ENCODE results near the gene PDE1C. TPM values are rescaled to one million over a fixed set of nuclear protein-coding genes. Genes with fewer than 3 reads are reported as not detected.

Gene PDE1C
- total RNA-seq, 2 experiments from 2014 or later, result not detected

DNA sequence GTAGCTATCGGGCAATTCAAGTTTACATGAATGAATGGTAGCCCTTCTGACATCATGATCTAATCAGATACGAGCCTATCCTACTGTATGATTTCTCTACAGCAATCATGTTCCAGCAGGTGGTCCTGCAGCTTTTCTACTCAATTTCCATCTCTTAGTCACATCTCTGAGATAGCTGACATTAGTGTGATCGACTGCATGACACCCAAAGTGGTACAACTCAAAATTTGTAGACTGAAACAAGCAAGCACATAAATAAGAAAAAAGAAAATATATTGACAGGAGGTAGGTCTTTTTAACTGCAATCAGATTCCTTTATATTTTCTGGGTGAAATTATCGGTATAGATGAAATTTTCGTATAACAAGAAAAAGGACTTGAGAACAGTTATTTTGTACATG is 251.2 kb downstream of the PDE1C start:
- H3K36me3 Mint-ChIP-seq (ENCODE audit: low read depth), result no peaks in the 10 kb centered on the region
- CTCF ChIA-PET, result no interaction called here
- DNase-seq, result no peak

DNA sequence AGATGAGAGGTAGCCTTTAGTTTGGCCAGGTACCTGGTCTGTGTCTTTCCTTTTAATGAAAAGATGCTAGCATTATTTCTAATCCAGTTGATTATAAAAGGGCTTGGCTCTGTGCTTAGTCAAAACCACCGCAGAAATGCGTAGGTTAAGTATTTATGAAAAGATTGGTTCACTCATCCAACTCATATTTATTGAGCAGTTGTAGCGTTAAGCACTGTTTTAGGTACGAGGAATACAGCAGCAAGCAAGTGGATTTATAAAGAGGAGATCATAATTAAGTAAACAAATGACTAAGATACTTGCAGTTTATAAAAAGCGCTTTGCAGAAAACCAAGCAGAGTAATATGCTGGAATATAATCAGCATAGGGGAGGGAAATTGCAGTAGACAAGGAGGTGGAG is 253.4 kb downstream of the PDE1C start:
- no peaks in the 10 kb centered on the region for H3K36me3 Mint-ChIP-seq (ENCODE audit: low read depth)
- H3K27ac Mint-ChIP-seq, result no peak overlapping the region
- POLR2A ChIA-PET, result no interaction called here
- no peaks in the 10 kb centered on the region for H3K27me3 Mint-ChIP-seq (ENCODE audit: low read depth)
- H3K4me3 Mint-ChIP-seq, result no peak overlapping the region
- no peaks in the 10 kb centered on the region for H3K9me3 Mint-ChIP-seq (ENCODE audit: insufficient read depth)
- no peaks in the 10 kb centered on the region for H3K4me1 Mint-ChIP-seq (ENCODE audit: low read depth)
- ATAC-seq, result no peak
- DNase-seq, result no peak
- CTCF ChIA-PET, result no interaction called here

More for the DNA sequence above, 251.2 kb downstream of the PDE1C start:
- no peaks in the 10 kb centered on the region for H3K4me1 Mint-ChIP-seq (ENCODE audit: low read depth)
- ATAC-seq, result no peak
- no peaks in the 10 kb centered on the region for H3K9me3 Mint-ChIP-seq (ENCODE audit: insufficient read depth)
- no peaks in the 10 kb centered on the region for H3K27me3 Mint-ChIP-seq (ENCODE audit: low read depth)
- H3K27ac Mint-ChIP-seq, result no peak overlapping the region
- POLR2A ChIA-PET, result no interaction called here
- H3K4me3 Mint-ChIP-seq, result no peak overlapping the region

DNA sequence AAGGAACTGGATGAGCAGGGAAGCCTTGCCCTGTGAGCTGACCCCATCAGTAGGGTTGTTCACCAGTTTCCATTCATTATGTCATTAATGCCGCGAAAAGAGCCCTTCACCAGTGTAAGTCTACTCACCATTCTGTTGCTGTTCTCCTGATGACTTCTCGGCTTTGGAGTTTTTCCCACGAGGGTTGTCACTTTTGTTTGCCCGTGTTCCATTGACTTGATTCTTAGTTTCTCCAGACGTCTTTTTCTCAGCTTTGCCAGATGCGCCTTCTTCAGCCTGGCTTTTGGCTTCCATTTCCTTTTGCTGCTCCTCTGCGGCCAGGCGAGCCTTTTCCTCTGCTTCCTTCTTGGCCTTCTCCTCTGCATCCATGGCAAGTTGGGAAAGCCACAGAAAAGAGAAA is 254.4 kb downstream of the PDE1C start:
- H3K27me3 Mint-ChIP-seq (ENCODE audit: low read depth), result no peaks in the 10 kb centered on the region
- no peak overlapping the region for H3K27ac Mint-ChIP-seq
- H3K4me3 Mint-ChIP-seq, result no peak overlapping the region
- no peaks in the 10 kb centered on the region for H3K36me3 Mint-ChIP-seq (ENCODE audit: low read depth)
- no peaks in the 10 kb centered on the region for H3K9me3 Mint-ChIP-seq (ENCODE audit: insufficient read depth)
- ATAC-seq, result no peak
- no peaks in the 10 kb centered on the region for H3K4me1 Mint-ChIP-seq (ENCODE audit: low read depth)
- ChIA-PET POLR2A (no interaction called here), CTCF (no interaction called here)
- no peak for DNase-seq

DNA sequence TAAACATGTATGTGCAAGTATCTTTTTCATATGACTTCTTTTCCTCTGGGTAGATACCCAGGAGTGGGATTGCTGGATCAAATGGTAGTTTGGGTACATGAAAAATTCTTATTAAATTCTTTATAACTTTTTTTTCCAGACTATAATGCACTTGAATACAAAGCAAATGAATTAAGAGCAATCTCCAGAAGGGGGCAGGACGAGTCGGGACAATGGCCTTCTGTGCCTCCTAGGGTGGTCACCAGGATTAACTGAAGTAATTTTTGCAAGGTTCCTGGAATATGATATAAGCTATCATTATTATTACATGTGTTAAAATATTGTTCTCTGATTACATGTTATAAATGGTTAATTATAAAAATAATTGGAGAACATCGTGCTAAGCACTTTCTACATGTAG is 256.0 kb downstream of the PDE1C start:
- Mint-ChIP-seq H3K9me3 (ENCODE audit: insufficient read depth) (no peaks in the 10 kb centered on the region), H3K4me1 (ENCODE audit: low read depth) (no peaks in the 10 kb centered on the region), H3K36me3 (ENCODE audit: low read depth) (no peaks in the 10 kb centered on the region), H3K27me3 (ENCODE audit: low read depth) (no peaks in the 10 kb centered on the region), H3K4me3 (no peak overlapping the region), H3K27ac (no peak overlapping the region)
- no peak for DNase-seq
- ChIA-PET CTCF (no interaction called here), POLR2A (no interaction called here)
- ATAC-seq, result no peak

DNA sequence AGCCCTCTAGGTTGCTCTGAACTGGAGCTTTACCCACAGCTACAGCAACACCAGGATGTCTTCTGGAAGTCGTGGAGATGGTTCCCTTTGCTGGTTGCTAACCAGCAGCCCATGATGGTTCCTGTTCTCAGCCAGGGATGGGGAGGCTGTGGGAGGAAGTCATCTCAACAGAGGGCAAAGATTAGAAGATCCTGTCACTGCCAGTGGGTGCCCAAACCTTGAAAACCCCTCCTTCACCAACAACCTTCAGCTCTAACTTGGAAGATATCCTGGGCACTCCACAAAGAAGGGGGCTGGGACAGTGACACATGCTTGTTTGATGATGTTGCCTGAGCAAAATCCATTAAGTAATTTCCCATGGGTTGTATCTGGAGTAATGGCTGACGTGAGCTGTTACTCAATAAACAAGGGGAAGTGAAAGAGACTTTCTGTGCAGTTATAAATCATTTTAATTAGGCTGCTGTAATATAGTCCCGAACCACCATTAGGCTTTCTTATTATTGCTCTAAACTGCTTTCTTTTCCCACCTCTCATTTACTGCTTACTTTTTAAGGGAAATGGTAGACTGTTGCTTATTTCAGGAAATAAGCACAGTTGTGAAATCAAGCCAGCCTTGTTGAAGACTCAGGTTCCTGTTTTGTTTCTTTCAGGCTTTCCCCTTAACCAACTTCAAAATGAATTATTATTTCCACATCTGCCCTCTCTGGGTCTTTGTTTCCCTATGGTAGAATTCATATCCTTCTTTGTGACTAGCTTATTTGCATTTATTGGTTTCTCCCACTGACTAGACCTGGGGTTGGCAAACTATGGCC is 258.4 kb downstream of the PDE1C start:
- ATAC-seq (no peak), DNase-seq (no peak)
- ChIA-PET POLR2A (interaction anchor here (0.5 kb wide), 1 partner anchor 9 kb away, joined by 3 read pairs; no protein-coding TSS in a partner anchor), CTCF (interaction anchor here (1.2 kb wide), 1 partner anchor 12 kb away, joined by 3 read pairs; no protein-coding TSS in a partner anchor)
- Mint-ChIP-seq H3K9me3 (ENCODE audit: insufficient read depth) (no peaks in the 10 kb centered on the region), H3K36me3 (ENCODE audit: low read depth) (no peaks in the 10 kb centered on the region), H3K4me3 (no peak overlapping the region), H3K27me3 (ENCODE audit: low read depth) (no peaks in the 10 kb centered on the region), H3K4me1 (ENCODE audit: low read depth) (no peaks in the 10 kb centered on the region), H3K27ac (no peak overlapping the region)

DNA sequence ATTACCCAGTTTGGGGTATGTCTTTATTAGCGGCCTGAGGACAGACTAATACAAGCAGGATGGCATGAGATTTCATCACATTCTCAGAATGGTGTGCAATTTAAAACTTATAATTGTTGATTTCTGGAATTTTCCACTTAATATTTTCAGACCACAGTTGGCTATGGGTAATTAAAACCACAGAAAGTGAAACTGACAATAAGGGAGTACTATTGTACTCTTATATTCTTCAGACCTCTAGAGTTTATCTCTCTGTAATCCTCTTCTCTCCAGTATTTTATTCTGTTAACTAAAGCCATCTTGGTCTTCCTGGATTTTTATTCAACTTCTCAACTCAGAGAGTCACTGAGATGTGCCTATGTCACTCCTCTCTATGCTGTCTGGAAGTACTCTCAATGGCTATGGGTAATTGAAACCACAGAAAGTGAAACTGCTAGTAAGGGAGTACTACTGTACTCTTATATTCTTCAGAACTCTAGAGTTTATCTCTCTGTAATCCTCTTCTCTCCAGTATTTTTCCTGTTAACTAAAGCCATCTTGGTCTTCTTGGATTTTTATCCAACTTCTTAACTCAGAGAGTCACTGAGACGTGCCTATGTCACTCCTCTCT is 264.9 kb downstream of the PDE1C start:
- H3K4me1 Mint-ChIP-seq (ENCODE audit: low read depth), result no peaks in the 10 kb centered on the region
- H3K27ac Mint-ChIP-seq, result no peak overlapping the region
- ChIA-PET CTCF (no interaction called here), POLR2A (no interaction called here)
- no peaks in the 10 kb centered on the region for H3K9me3 Mint-ChIP-seq (ENCODE audit: insufficient read depth)
- no peaks in the 10 kb centered on the region for H3K27me3 Mint-ChIP-seq (ENCODE audit: low read depth)
- H3K4me3 Mint-ChIP-seq, result no peak overlapping the region
- no peak for DNase-seq
- no peak for ATAC-seq
- H3K36me3 Mint-ChIP-seq (ENCODE audit: low read depth), result no peaks in the 10 kb centered on the region

DNA sequence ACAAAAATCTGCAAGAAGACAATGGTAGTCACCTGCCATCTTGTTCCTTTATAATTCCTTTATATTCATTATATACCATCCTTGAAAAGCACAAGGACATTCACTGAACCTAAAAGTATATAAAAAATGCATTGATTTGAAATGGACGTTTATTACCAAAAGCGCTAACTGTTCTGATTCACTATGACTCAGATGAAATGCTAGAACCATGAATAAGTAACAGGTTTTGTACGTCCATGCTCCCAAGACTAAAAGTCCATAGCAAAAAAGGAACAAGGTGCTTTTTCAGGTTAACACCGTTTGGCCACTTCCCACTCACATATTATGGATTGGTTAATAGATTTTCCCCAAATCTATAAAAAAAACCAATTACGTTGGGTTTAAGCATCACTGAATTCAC is 273.8 kb downstream of the PDE1C start:
- no peaks in the 10 kb centered on the region for H3K9me3 Mint-ChIP-seq (ENCODE audit: insufficient read depth)
- ATAC-seq (no peak), DNase-seq (no peak)
- ChIA-PET POLR2A (no interaction called here), CTCF (no interaction called here)
- no peak overlapping the region for H3K4me3 Mint-ChIP-seq
- no peaks in the 10 kb centered on the region for H3K4me1 Mint-ChIP-seq (ENCODE audit: low read depth)
- H3K27me3 Mint-ChIP-seq (ENCODE audit: low read depth), result no peaks in the 10 kb centered on the region
- H3K27ac Mint-ChIP-seq, result no peak overlapping the region
- no peaks in the 10 kb centered on the region for H3K36me3 Mint-ChIP-seq (ENCODE audit: low read depth)

DNA sequence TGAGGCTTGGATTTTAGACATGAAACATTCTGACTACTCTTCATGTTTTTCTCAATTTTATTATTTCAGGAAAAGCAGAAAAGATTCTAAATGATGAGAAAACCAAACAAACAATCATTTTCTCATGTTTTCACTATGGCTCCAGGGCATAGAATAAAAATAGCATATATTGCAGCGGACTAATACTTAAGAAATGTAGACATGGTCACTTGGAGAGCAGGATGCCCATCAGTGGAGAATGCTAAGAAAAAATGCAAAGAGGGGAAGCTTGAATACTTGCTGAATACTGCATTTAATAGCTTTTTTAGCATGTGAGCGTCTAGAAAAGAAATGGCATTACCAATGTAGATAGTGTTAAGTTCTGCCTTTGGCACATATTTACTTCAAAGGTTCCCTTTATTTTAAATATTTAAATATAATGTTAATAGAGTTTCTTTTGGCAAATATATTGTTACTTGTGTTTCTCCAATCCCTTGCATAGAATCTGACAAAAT is 275.3 kb downstream of the PDE1C start:
- Mint-ChIP-seq H3K9me3 (ENCODE audit: insufficient read depth) (no peaks in the 10 kb centered on the region), H3K27ac (no peak overlapping the region), H3K4me3 (no peak overlapping the region), H3K36me3 (ENCODE audit: low read depth) (no peaks in the 10 kb centered on the region), H3K4me1 (ENCODE audit: low read depth) (no peaks in the 10 kb centered on the region), H3K27me3 (ENCODE audit: low read depth) (no peaks in the 10 kb centered on the region)
- DNase-seq (no peak), ATAC-seq (no peak)
- POLR2A ChIA-PET, result no interaction called here
- CTCF ChIA-PET, result no interaction called here

DNA sequence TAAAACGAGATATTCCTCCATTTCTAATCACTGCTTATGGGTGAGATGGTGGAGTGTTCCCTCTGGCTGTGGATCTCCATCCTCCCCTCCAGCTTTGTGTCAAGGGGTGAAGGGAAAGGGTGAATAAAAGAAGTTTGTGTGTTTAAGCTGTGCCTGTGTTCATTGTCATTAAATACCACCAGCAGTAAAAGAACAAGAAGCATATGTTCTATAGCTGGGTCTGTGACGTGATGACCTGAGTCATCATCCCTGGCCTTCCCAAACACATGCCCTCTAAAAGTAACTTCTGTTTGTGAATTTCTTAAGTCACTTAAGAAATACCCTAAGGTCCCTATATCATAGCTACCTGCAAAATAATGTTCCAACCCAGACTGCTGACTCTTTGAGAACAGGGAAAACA is 278.3 kb downstream of the PDE1C start:
- Mint-ChIP-seq H3K9me3 (ENCODE audit: insufficient read depth) (no peaks in the 10 kb centered on the region), H3K4me1 (ENCODE audit: low read depth) (no peaks in the 10 kb centered on the region), H3K36me3 (ENCODE audit: low read depth) (no peaks in the 10 kb centered on the region), H3K4me3 (no peak overlapping the region), H3K27me3 (ENCODE audit: low read depth) (no peaks in the 10 kb centered on the region), H3K27ac (no peak overlapping the region)
- CTCF ChIA-PET, result interaction anchor here (0.7 kb wide), 1 partner anchor 8 kb away, joined by 3 read pairs; no protein-coding TSS in a partner anchor
- DNase-seq (no peak), ATAC-seq (no peak)
- POLR2A ChIA-PET, result no interaction called here

DNA sequence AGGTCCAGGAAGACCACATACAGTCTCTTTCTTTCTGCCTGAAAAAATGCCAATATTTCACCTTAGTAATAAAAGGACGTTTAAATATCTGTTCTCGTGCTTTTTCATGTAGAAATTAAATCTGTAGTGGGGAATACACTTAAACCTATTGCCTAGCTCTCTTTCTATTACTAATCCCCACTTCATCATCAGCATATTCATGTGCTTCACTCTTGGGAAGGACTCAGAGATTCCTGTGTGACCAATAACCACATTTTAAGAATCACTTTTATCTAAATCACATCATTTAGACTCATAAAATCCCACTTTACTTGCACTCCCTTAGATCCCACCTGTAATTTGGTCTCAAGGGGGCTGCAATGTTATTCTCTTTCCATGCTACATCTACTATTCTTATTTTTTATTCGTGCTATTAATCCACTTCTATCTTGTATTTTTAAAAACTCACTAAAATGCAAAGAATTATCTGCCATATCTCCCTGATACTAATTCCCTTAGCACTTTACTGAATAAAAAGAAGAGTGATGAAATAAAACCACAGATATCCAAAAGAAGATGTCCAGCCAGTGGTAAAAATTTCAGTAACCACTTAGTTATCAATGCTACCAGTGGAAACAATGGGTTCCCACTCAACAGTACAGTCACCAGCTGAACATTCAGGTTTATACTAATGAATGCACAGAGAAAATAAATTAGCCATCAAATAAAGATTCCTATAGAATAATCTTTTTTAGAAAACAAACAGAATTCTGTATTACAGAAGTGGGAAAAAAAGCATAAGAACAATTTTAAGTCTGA is 281.1 kb downstream of the PDE1C start:
- Mint-ChIP-seq H3K4me3 (no peak overlapping the region), H3K36me3 (ENCODE audit: low read depth) (no peaks in the 10 kb centered on the region), H3K27me3 (ENCODE audit: low read depth) (no peaks in the 10 kb centered on the region), H3K27ac (no peak overlapping the region), H3K9me3 (ENCODE audit: insufficient read depth) (no peaks in the 10 kb centered on the region), H3K4me1 (ENCODE audit: low read depth) (no peaks in the 10 kb centered on the region)
- ChIA-PET POLR2A (no interaction called here), CTCF (no interaction called here)
- ATAC-seq (no peak), DNase-seq (no peak)

DNA sequence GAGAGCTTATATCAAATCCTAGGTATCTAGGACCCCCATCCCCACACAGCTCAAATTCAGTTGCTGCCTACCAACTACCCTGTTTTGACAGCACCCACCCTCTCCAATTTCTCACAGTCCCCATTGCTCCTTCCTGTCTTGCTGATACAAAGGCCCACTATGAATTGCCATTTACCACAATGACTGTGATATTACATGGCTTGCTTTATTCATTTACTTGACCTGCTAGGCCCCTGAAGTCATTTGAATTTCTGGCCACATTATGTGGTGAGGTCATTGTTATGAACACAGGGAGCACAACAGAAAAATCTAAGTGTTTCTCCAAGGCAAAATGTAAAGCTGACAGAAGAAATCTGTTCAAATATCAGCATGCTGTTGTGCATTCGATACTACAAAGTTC is 281.8 kb downstream of the PDE1C start:
- Mint-ChIP-seq H3K4me3 (no peak overlapping the region), H3K27ac (no peak overlapping the region)

DNA sequence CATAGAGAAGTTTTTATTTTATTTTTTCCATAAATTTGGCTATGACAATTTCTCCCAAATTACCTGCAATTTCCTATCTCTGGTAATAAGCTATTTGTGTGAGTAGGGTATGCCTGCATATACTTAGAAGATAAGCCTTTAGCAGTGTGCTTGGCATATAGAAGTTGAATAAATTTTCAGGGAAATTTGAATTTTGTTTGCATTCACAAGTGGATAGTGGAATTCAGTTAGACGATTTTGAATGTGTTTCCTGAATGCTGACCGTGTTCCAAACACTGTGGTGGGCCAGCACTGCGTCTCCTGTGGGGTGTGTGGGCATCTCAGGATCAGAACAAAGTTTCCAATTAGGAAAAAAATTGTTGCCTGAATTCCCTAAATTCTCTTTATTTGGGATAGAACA is 283.9 kb downstream of the PDE1C start:
- Mint-ChIP-seq H3K4me1 (ENCODE audit: low read depth) (no peaks in the 10 kb centered on the region), H3K4me3 (no peak overlapping the region), H3K27me3 (ENCODE audit: low read depth) (no peaks in the 10 kb centered on the region), H3K27ac (no peak overlapping the region), H3K9me3 (ENCODE audit: insufficient read depth) (no peaks in the 10 kb centered on the region), H3K36me3 (ENCODE audit: low read depth) (no peaks in the 10 kb centered on the region)
- ATAC-seq (no peak), DNase-seq (no peak)
- POLR2A ChIA-PET, result no interaction called here
- CTCF ChIA-PET, result no interaction called here

More for the DNA sequence above, 281.8 kb downstream of the PDE1C start:
- H3K36me3 Mint-ChIP-seq (ENCODE audit: low read depth), result no peaks in the 10 kb centered on the region
- DNase-seq, result no peak
- ATAC-seq, result no peak
- CTCF ChIA-PET, result interaction anchor here (0.8 kb wide), 1 partner anchor 19 kb away, joined by 3 read pairs; no protein-coding TSS in a partner anchor
- H3K27me3 Mint-ChIP-seq (ENCODE audit: low read depth), result no peaks in the 10 kb centered on the region
- POLR2A ChIA-PET, result no interaction called here
- H3K4me1 Mint-ChIP-seq (ENCODE audit: low read depth), result no peaks in the 10 kb centered on the region
- no peaks in the 10 kb centered on the region for H3K9me3 Mint-ChIP-seq (ENCODE audit: insufficient read depth)

Data from activated CD8-positive, alpha-beta T cell treated with anti-CD3 and anti-CD28 coated beads, Interleukin-2, amount 10 ng/mL, durations not matched to agents 7 days and 5 days (primary cell).